Islet precursor cell (in vitro differentiated cells): ENCODE results near the gene KAT2B.

Experiments used
- DNase-seq: peaks from one replicate; pipeline ENCODE4 v3.0.0-alpha.2; 2018

Gene KAT2B

DNA sequence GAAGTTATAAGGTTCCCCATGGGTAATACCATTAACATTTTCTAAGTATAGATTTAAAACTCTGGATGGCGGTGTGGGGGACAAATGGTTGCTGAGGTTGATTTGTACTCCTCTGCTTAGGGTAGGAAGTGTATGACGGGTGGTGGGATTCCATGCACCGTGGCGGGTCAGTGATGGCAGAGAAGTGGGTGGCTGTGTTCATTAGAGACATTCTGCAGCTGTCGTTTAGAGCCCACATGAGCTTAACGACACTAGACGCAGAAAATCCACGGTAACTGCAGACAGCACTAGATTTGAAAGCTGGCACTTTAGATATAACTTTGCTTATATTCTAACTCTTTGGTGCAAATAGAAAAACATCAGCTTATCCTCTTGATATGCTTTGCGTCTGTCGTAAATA lies 108.2 kb downstream of the KAT2B start:
- DNase-seq = no peak

DNA sequence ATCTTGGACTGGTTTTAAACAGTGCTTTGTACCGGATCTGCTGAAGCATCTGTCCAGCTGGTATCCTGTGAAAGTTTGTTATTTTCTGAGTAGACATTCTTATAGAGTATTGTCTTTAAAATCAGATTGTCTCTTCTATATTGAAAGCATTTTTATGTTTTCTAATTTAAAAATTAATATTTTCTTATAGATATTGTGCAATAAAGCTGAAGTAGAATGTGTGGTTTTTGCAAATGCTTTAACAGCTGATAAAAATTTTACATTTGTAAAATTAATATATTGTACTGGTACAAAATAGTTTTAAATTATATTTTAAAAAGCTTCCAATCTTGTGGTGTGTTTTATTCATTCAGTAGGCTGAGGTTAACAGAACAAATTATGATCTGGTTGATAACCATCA lies 113.8 kb downstream of the KAT2B start:
- DNase-seq = no peak

DNA sequence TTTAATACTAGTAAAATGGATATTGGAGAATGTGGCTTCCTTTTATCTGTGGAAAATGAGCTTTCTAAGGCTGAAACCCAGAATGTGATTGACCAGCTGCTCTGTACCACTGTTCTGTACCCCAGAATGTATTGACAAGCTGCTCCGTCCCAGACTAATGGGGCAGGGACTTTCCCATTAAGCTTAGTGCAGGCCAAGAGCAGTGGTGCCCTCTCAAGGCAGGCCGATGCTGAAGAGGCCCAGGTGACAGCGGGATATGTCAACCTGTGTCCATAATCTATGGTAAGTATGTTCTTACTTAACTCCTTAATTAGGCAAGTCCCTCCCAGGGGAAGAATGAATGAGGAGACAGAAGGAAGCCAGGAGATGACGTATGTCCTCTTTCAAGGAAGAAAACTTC lies 114.7 kb downstream of the KAT2B start:
- DNase-seq = no peak

DNA sequence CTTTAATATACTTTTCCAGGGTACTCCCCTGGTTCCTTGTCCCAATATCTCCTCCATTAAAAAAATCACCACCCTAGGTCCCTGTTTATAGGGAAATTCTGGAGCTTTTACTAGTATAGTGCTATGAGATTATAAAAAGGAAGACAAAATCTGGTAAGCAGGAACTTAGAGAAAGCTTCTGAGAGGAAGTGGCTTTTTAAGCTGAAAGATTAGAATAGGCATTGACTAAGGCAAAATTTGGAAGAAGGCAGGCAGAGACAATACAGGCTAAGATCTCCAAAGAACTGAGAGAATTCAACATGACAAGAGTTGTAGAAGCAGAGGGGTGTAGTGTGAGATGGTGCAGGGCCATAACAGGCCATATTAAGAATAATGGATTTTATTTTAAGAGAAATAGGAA lies 120.0 kb downstream of the KAT2B start:
- no peak for DNase-seq

- no peak for DNase-seq
Measured at GRCh38 chr3:20161714-20162113, 121.5 kb downstream of the KAT2B start.

DNA sequence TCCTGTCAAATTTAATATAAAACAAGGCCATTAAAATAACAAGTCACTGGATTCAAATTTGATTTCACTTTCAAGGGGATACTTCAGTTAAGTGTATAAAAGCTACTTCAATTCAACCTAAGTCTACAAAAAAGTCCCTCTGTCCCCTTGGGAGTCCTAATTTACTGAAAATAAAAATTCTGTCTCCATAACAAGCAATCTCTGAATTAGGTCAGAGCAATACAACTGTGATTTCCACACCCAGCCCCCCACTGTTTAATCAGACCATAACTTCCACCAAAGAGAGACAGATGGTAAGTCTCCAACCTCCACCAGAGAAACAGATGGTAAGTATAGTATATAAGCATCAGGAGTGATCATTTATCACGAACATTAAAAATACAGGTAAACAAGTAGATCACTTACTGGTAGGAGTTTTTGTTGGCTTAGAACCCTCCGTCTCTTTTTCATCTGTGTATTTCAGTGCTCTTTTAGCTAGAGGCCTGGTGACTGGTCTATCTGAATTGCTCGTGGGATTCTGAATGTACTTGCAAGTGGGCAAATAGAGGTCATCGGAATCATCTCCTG lies 133.7 kb downstream of the KAT2B start:
- DNase-seq = no peak

- no peak for DNase-seq
Measured at GRCh38 chr3:20181276-20181675, 141.0 kb downstream of the KAT2B start.

- no peak for DNase-seq
Measured at GRCh38 chr3:20182206-20182605, 142.0 kb downstream of the KAT2B start.

- peak; percentile 55 for DNase-seq
Measured at GRCh38 chr3:20185331-20185678, 145.1 kb downstream of the KAT2B start.

DNA sequence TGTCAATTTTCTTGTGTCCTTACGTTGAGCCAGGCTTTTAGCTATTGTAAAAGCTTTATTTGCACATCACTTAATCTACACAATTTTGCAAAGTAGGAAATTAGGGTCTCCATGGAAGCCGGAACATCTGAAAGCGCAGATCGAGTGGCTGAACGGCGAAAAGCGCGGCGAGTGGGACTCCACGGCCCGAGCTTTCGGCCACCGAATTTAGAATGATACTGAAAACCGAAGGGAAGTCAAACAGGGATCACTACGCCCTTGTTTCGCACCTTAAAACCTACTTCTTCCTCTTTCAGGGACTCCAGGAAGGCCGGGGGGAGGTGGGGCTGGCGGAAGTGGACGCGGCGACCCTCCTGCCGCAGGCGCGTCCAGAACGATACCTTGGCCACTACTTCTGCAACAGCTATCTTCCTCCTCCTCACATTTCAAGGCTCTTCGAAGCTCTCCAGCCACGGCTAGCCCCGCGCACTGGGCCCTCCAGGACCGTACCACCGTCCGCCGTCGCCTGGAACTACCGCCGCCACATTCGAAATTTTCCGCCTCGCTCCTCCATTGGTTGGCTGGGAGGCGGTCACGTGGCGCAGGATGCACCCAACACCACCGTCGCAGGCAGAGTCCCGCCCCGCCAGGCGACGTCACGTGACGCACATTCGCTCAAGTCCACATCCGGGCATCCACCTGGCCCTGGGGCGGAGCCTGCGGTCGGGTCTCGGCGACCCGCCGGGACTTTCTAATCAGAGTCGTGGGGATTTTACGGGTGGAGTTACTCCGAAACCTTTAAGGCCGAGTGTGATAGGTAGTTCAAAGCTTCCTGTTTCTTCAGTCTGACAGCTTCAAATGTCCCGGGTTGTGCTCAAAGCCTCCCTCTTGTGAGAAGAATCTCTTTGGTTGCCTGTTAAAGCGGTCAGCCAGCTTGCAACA lies 145.7 kb downstream of the KAT2B start, which contains the start of gene SGO1:
SGO1 (minus strand) TSS at position 528 of the 921 bp plus-strand sequence. CDS start 2,179 bp downstream, outside the sequence.
- peak; percentile 99 for DNase-seq

GRCh38 chr3:20186600-20187004 lies 146.4 kb downstream of the KAT2B start:
- no peak for DNase-seq

GRCh38 chr3:20190991-20191390 lies 150.7 kb downstream of the KAT2B start:
- DNase-seq = no peak

GRCh38 chr3:20194793-20195460 lies 154.7 kb downstream of the KAT2B start:
- DNase-seq = no peak

DNA sequence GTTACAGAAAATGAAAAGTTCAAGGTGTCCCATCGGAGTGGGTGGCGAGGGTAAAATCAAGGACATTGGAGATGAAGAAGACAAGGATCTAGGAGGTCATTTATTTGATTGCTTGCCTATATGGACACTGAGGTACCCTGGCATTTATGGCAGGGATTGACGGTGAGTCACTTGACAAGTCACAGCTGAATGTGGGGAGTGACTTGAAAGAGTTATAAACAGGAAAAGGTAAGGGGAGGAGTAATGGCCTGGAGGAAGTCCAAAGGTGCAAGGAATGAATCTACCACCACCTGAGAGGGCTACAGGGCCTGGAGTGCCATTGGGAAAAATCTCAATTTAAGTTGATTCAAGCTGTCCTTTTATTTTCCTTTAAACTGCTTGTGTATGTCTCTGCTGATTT lies 157.5 kb downstream of the KAT2B start:
- no peak for DNase-seq

DNA sequence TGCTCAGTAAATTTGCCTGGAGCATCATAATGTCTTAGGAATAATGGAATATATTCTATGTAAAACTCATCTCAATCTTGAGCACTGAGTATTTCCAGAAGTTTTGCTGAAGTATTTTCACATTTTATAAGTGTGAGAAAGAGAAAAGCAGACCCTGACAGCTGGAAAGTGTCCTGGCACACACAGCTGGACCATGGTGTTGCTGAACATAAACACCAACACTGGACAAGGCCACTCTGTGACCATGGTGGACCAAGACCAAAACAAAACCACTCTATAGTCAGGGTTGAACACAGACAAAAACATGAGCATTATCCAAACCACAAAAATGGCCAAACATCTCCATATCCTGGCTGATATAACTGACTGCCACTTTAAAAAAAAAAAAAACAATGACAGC lies 160.9 kb downstream of the KAT2B start:
- no peak for DNase-seq
